ENCODE measurements around the gene SNAP25. TPM values are rescaled to one million over a fixed set of nuclear protein-coding genes. Genes with fewer than 3 reads are reported as not detected.

SNAP25 gene
- total and polyA plus RNA-seq, 5 donors from 2014 or later: not detected

GRCh38 chr20:10239954-10240353 lies 21.3 kb downstream of the SNAP25 start:
- H3K27ac ChIP-seq (ENCODE audit: insufficient read depth, low read length, poor library complexity, severe bottlenecking): no peak overlapping the region
- no peak overlapping the region for H3K4me3 ChIP-seq (ENCODE audit: low read depth, low read length)
- H3K4me1 ChIP-seq (ENCODE audit: control insufficient read depth, insufficient read depth, low read length, poor library complexity, severe bottlenecking): no peaks in the 10 kb centered on the region
- Mint-ChIP-seq H3K27ac (no peak overlapping the region), H3K4me3 (no peak overlapping the region), H3K27me3 (peaks cover 4% of the 10 kb centered on the region), H3K9me3 (peaks cover 0 to 2% (median 0%) of the 10 kb centered on the region in 7 donors), H3K36me3 (no peaks in the 10 kb centered on the region), H3K4me1 (no peaks in the 10 kb centered on the region)
- ATAC-seq (ENCODE audit: low read depth in 2 of 2) (no peak), DNase-seq (no peak)
- no peaks in the 10 kb centered on the region for H3K9me3 ChIP-seq (ENCODE audit: control insufficient read depth in 2 of 2, low read length in 2 of 2)
- no peaks in the 10 kb centered on the region for H3K36me3 ChIP-seq (ENCODE audit: control insufficient read depth, insufficient read depth, low read length)
- no peaks in the 10 kb centered on the region for H3K27me3 ChIP-seq (ENCODE audit: control insufficient read depth, insufficient read depth, low read length)

GRCh38 chr20:10240655-10241054 lies 22.0 kb downstream of the SNAP25 start:
- Mint-ChIP-seq H3K4me1 (no peaks in the 10 kb centered on the region), H3K36me3 (no peaks in the 10 kb centered on the region), H3K27me3 (no peaks in the 10 kb centered on the region), H3K27ac (no peak overlapping the region), H3K4me3 (no peak overlapping the region), H3K9me3 (no peaks in the 10 kb centered on the region)
- Histone ChIP-seq H3K4me3 (ENCODE audit: low read depth, low read length) (no peak overlapping the region), H3K27me3 (ENCODE audit: control insufficient read depth, insufficient read depth, low read length) (no peaks in the 10 kb centered on the region), H3K9me3 (ENCODE audit: control insufficient read depth in 2 of 2, low read length in 2 of 2) (no peaks in the 10 kb centered on the region), H3K4me1 (ENCODE audit: control insufficient read depth, insufficient read depth, low read length, poor library complexity, severe bottlenecking) (no peaks in the 10 kb centered on the region), H3K27ac (ENCODE audit: insufficient read depth, low read length, poor library complexity, severe bottlenecking) (no peak overlapping the region), H3K36me3 (ENCODE audit: control insufficient read depth, insufficient read depth, low read length) (no peaks in the 10 kb centered on the region)
- ATAC-seq (ENCODE audit: low read depth in 2 of 2) (no peak), DNase-seq (no peak)

- no peaks in the 10 kb centered on the region for H3K27me3 Mint-ChIP-seq
- H3K4me3 Mint-ChIP-seq: no peak overlapping the region
- H3K27ac Mint-ChIP-seq: no peak overlapping the region
- no peaks in the 10 kb centered on the region for H3K27me3 ChIP-seq (ENCODE audit: control insufficient read depth, insufficient read depth, low read length)
- no peaks in the 10 kb centered on the region for H3K9me3 Mint-ChIP-seq
- H3K4me3 ChIP-seq (ENCODE audit: low read depth, low read length): no peak overlapping the region
- H3K4me1 ChIP-seq (ENCODE audit: control insufficient read depth, insufficient read depth, low read length, poor library complexity, severe bottlenecking): no peaks in the 10 kb centered on the region
- no peak overlapping the region for H3K27ac ChIP-seq (ENCODE audit: insufficient read depth, low read length, poor library complexity, severe bottlenecking)
- no peak for DNase-seq
- H3K36me3 ChIP-seq (ENCODE audit: control insufficient read depth, insufficient read depth, low read length): no peaks in the 10 kb centered on the region
- H3K4me1 Mint-ChIP-seq: no peaks in the 10 kb centered on the region
- H3K36me3 Mint-ChIP-seq: no peaks in the 10 kb centered on the region
- ATAC-seq (ENCODE audit: low read depth in 2 of 2): no peak
- no peaks in the 10 kb centered on the region for H3K9me3 ChIP-seq (ENCODE audit: control insufficient read depth in 2 of 2, low read length in 2 of 2)
These were observed 23.5 kb downstream of the SNAP25 start for GRCh38 chr20:10242166-10242565.

GRCh38 chr20:10247440-10247839 lies 28.8 kb downstream of the SNAP25 start:
- H3K4me3 ChIP-seq (ENCODE audit: low read depth, low read length): no peak overlapping the region
- no peak for DNase-seq

GRCh38 chr20:10249048-10249770 lies 30.6 kb downstream of the SNAP25 start:
- no peaks in the 10 kb centered on the region for H3K36me3 Mint-ChIP-seq
- H3K9me3 Mint-ChIP-seq: no peaks in the 10 kb centered on the region
- Histone ChIP-seq H3K9me3 (ENCODE audit: control insufficient read depth in 2 of 2, low read length in 2 of 2) (no peaks in the 10 kb centered on the region), H3K27me3 (ENCODE audit: control insufficient read depth, insufficient read depth, low read length) (no peaks in the 10 kb centered on the region), H3K4me1 (ENCODE audit: control insufficient read depth, insufficient read depth, low read length, poor library complexity, severe bottlenecking) (no peaks in the 10 kb centered on the region), H3K4me3 (ENCODE audit: low read depth, low read length) (no peak overlapping the region), H3K27ac (ENCODE audit: insufficient read depth, low read length, poor library complexity, severe bottlenecking) (no peak overlapping the region), H3K36me3 (ENCODE audit: control insufficient read depth, insufficient read depth, low read length) (no peaks in the 10 kb centered on the region)
- DNase-seq (no peak), ATAC-seq (ENCODE audit: low read depth in 2 of 2) (no peak)
- no peak overlapping the region for H3K4me3 Mint-ChIP-seq
- H3K27me3 Mint-ChIP-seq: no peaks in the 10 kb centered on the region
- no peak overlapping the region for H3K27ac Mint-ChIP-seq
- no peaks in the 10 kb centered on the region for H3K4me1 Mint-ChIP-seq

More at GRCh38 chr20:10247440-10247839, 28.8 kb downstream of the SNAP25 start:
- no peaks in the 10 kb centered on the region for H3K36me3 ChIP-seq (ENCODE audit: control insufficient read depth, insufficient read depth, low read length)
- Mint-ChIP-seq H3K27ac (no peak overlapping the region), H3K27me3 (no peaks in the 10 kb centered on the region), H3K4me3 (no peak overlapping the region), H3K36me3 (no peaks in the 10 kb centered on the region), H3K4me1 (no peaks in the 10 kb centered on the region), H3K9me3 (no peaks in the 10 kb centered on the region)
- H3K4me1 ChIP-seq (ENCODE audit: control insufficient read depth, insufficient read depth, low read length, poor library complexity, severe bottlenecking): no peaks in the 10 kb centered on the region
- ATAC-seq (ENCODE audit: low read depth in 2 of 2): no peak
- H3K27me3 ChIP-seq (ENCODE audit: control insufficient read depth, insufficient read depth, low read length): no peaks in the 10 kb centered on the region
- no peaks in the 10 kb centered on the region for H3K9me3 ChIP-seq (ENCODE audit: control insufficient read depth in 2 of 2, low read length in 2 of 2)
- H3K27ac ChIP-seq (ENCODE audit: insufficient read depth, low read length, poor library complexity, severe bottlenecking): no peak overlapping the region

- Histone ChIP-seq H3K27me3 (ENCODE audit: control insufficient read depth, insufficient read depth, low read length) (no peaks in the 10 kb centered on the region), H3K4me3 (ENCODE audit: low read depth, low read length) (no peak overlapping the region), H3K9me3 (ENCODE audit: control insufficient read depth in 2 of 2, low read length in 2 of 2) (no peaks in the 10 kb centered on the region), H3K36me3 (ENCODE audit: control insufficient read depth, insufficient read depth, low read length) (no peaks in the 10 kb centered on the region), H3K4me1 (ENCODE audit: control insufficient read depth, insufficient read depth, low read length, poor library complexity, severe bottlenecking) (no peaks in the 10 kb centered on the region), H3K27ac (ENCODE audit: insufficient read depth, low read length, poor library complexity, severe bottlenecking) (no peak overlapping the region)
- Mint-ChIP-seq H3K27me3 (no peaks in the 10 kb centered on the region), H3K4me3 (no peak overlapping the region), H3K9me3 (no peaks in the 10 kb centered on the region), H3K4me1 (no peaks in the 10 kb centered on the region), H3K36me3 (no peaks in the 10 kb centered on the region), H3K27ac (no peak overlapping the region)
- DNase-seq (no peak), ATAC-seq (ENCODE audit: low read depth in 2 of 2) (no peak)
These were observed 31.2 kb downstream of the SNAP25 start for GRCh38 chr20:10249822-10250221.

- no peak overlapping the region for H3K27ac Mint-ChIP-seq
- H3K27me3 ChIP-seq (ENCODE audit: control insufficient read depth, insufficient read depth, low read length): no peaks in the 10 kb centered on the region
These were observed 32.3 kb downstream of the SNAP25 start for GRCh38 chr20:10250902-10251301.

GRCh38 chr20:10253780-10254179 lies 35.1 kb downstream of the SNAP25 start:
- Mint-ChIP-seq H3K4me3 (no peak overlapping the region), H3K27me3 (no peaks in the 10 kb centered on the region), H3K36me3 (no peaks in the 10 kb centered on the region), H3K4me1 (no peaks in the 10 kb centered on the region), H3K9me3 (no peaks in the 10 kb centered on the region), H3K27ac (no peak overlapping the region)
- no peak overlapping the region for H3K4me3 ChIP-seq (ENCODE audit: low read depth, low read length)
- no peaks in the 10 kb centered on the region for H3K9me3 ChIP-seq (ENCODE audit: control insufficient read depth in 2 of 2, low read length in 2 of 2)
- no peak overlapping the region for H3K27ac ChIP-seq (ENCODE audit: insufficient read depth, low read length, poor library complexity, severe bottlenecking)
- no peak for ATAC-seq (ENCODE audit: low read depth in 2 of 2)
- no peaks in the 10 kb centered on the region for H3K4me1 ChIP-seq (ENCODE audit: control insufficient read depth, insufficient read depth, low read length, poor library complexity, severe bottlenecking)
- H3K36me3 ChIP-seq (ENCODE audit: control insufficient read depth, insufficient read depth, low read length): no peaks in the 10 kb centered on the region
- no peak for DNase-seq
- no peaks in the 10 kb centered on the region for H3K27me3 ChIP-seq (ENCODE audit: control insufficient read depth, insufficient read depth, low read length)

More at GRCh38 chr20:10250902-10251301, 32.3 kb downstream of the SNAP25 start:
- DNase-seq (no peak), ATAC-seq (ENCODE audit: low read depth in 2 of 2) (no peak)
- no peaks in the 10 kb centered on the region for H3K4me1 Mint-ChIP-seq
- H3K36me3 Mint-ChIP-seq: no peaks in the 10 kb centered on the region
- Histone ChIP-seq H3K36me3 (ENCODE audit: control insufficient read depth, insufficient read depth, low read length) (no peaks in the 10 kb centered on the region), H3K4me1 (ENCODE audit: control insufficient read depth, insufficient read depth, low read length, poor library complexity, severe bottlenecking) (no peaks in the 10 kb centered on the region), H3K4me3 (ENCODE audit: low read depth, low read length) (no peak overlapping the region), H3K27ac (ENCODE audit: insufficient read depth, low read length, poor library complexity, severe bottlenecking) (no peak overlapping the region), H3K9me3 (ENCODE audit: control insufficient read depth in 2 of 2, low read length in 2 of 2) (no peaks in the 10 kb centered on the region)
- no peaks in the 10 kb centered on the region for H3K27me3 Mint-ChIP-seq
- H3K4me3 Mint-ChIP-seq: no peak overlapping the region
- no peaks in the 10 kb centered on the region for H3K9me3 Mint-ChIP-seq
